Lower leg skin (tissue), 3 donors: ENCODE measurements around the gene LHX6.

ENCODE experiments used
- CTCF ChIP-seq, 3 donors: fragments of 450-650 bp; IDR thresholded peaks; one replicate each; pipeline ENCODE4 v1.5.1; 2016; ENCODE audit warnings: antibody characterized with exemption in 3 of 3, mild to moderate bottlenecking in 3 of 3, moderate library complexity in 2 of 3
- POLR2A ChIP-seq, 2 donors: fragments of 450-650 bp; IDR thresholded peaks; one replicate each; pipeline ENCODE4 v1.6.1; 2016 to 2017; ENCODE audit warnings: antibody characterized with exemption in 2 of 2, mild to moderate bottlenecking in 1 of 2, moderate library complexity in 1 of 2

GRCh38 chr9:122168356-122168755, 60.4 kb downstream of the LHX6 start:
- TF ChIP-seq CTCF (IDR thresholded peaks at IDR 0.05) (no peak), POLR2A (IDR thresholded peaks at IDR 0.05) (no peak)
